Measurements from ENCODE around the gene GLCCI1.
"Not testable (repeated sequence)": the region's sequence is repeated elsewhere in the genome, so short reads cannot be mapped to it uniquely, and the experiment has no call there.

GLCCI1 gene

GRCh38 chr7:8056439-8056838 is 87.8 kb downstream of the GLCCI1 start:
- no peak for DNase-seq

GRCh38 chr7:8057566-8057965 is 89.0 kb downstream of the GLCCI1 start:
- no peak for DNase-seq

GRCh38 chr7:8058322-8058721 is 89.7 kb downstream of the GLCCI1 start:
- DNase-seq = no peak

- no peak for DNase-seq
Measured at GRCh38 chr7:8058852-8059251, 90.3 kb downstream of the GLCCI1 start.

GRCh38 chr7:8060241-8060640 is 91.6 kb downstream of the GLCCI1 start:
- DNase-seq = no peak

- not testable (repeated sequence) for DNase-seq
Measured at GRCh38 chr7:8063300-8063699, 94.7 kb downstream of the GLCCI1 start.

GRCh38 chr7:8063706-8064297 is 95.2 kb downstream of the GLCCI1 start:
- no peak for DNase-seq

GRCh38 chr7:8064828-8065227 is 96.2 kb downstream of the GLCCI1 start:
- DNase-seq = no peak

GRCh38 chr7:8065356-8065813 is 96.8 kb downstream of the GLCCI1 start:
- DNase-seq = no peak

GRCh38 chr7:8068892-8069686 is 100.5 kb downstream of the GLCCI1 start:
- DNase-seq = no peak

- DNase-seq = no peak
Measured at GRCh38 chr7:8070451-8071180, 102.0 kb downstream of the GLCCI1 start.

GRCh38 chr7:8078418-8078817 is 109.8 kb downstream of the GLCCI1 start:
- DNase-seq = no peak

GRCh38 chr7:8082762-8083161 is 114.2 kb downstream of the GLCCI1 start:
- no peak for DNase-seq

- DNase-seq = no peak
Measured at GRCh38 chr7:8084836-8085235, 116.2 kb downstream of the GLCCI1 start.

- no peak for DNase-seq
Measured at GRCh38 chr7:8085420-8085819, 116.8 kb downstream of the GLCCI1 start.

GRCh38 chr7:8086239-8086638 is 117.6 kb downstream of the GLCCI1 start:
- no peak for DNase-seq

- DNase-seq = no peak
Measured at GRCh38 chr7:8089036-8089780, 120.6 kb downstream of the GLCCI1 start.

- DNase-seq = no peak
Measured at GRCh38 chr7:8092140-8092539, 123.5 kb downstream of the GLCCI1 start.

GRCh38 chr7:8094164-8095140 is 125.9 kb downstream of the GLCCI1 start:
- DNase-seq = no peak

GRCh38 chr7:8101292-8101691 is 132.7 kb downstream of the GLCCI1 start:
- not testable (repeated sequence) for DNase-seq

- no peak for DNase-seq
Measured at GRCh38 chr7:8103282-8103681, 134.7 kb downstream of the GLCCI1 start.
